Immature natural killer cell (primary cell): Measurements from ENCODE around the gene RPUSD2. TPM values are rescaled to one million over a fixed set of nuclear protein-coding genes. Genes with fewer than 3 reads are reported as not detected.
"Not testable (repeated sequence)": the region's sequence is repeated elsewhere in the genome, so short reads cannot be mapped to it uniquely, and the experiment has no call there.

ENCODE experiments used
- DNase-seq, 3 donors: peaks; one replicate each; pipeline ENCODE4 v3.0.0; 2022; ENCODE audit warnings: mixed read lengths in 1 of 3
- H3K27ac Mint-ChIP-seq, 6 donors: one replicate each; pipeline ENCODE4 v1.8.0; 2020; ENCODE audit warnings: mixed read lengths in 6 of 6, mild to moderate bottlenecking in 5 of 6, inconsistent platforms in 4 of 6, moderate library complexity in 3 of 6
- H3K27me3 Mint-ChIP-seq, 3 donors: one replicate each; pipeline ENCODE4 v1.8.0; 2020 to 2021; ENCODE audit warnings: low read depth in 3 of 3, mild to moderate bottlenecking in 3 of 3, mixed read lengths in 3 of 3, moderate library complexity in 3 of 3, inconsistent platforms in 1 of 3
- H3K36me3 Mint-ChIP-seq, 3 donors: one replicate each; pipeline ENCODE4 v1.8.0; 2020; ENCODE audit warnings: mixed read lengths in 3 of 3, inconsistent platforms in 2 of 3, mild to moderate bottlenecking in 2 of 3
- H3K4me1 Mint-ChIP-seq, 2 donors: one replicate each; pipeline ENCODE4 v1.8.0; 2020; ENCODE audit warnings: inconsistent platforms in 2 of 2, mild to moderate bottlenecking in 2 of 2, mixed read lengths in 2 of 2, moderate library complexity in 1 of 2
- H3K4me3 Mint-ChIP-seq, 5 donors: one replicate each; pipeline ENCODE4 v1.8.0; 2020; ENCODE audit warnings: mild to moderate bottlenecking in 5 of 5, mixed read lengths in 5 of 5, inconsistent platforms in 3 of 5, moderate library complexity in 3 of 5
- H3K9me3 Mint-ChIP-seq, 6 donors: one replicate each; pipeline ENCODE4 v1.8.0; 2020; ENCODE audit warnings: mild to moderate bottlenecking in 6 of 6, mixed read lengths in 6 of 6, inconsistent platforms in 4 of 6, moderate library complexity in 3 of 6
- polyA plus RNA-seq, 3 donors: library from polyadenylated mRNA; unstranded; fragments of 300-500 nt; fragmentation: Illumina TruSeq; gene quantifications; one replicate each; pipeline ENCODE4 v1.2.3, GENCODE V29; 2021

Gene RPUSD2
- polyA plus RNA-seq, 3 donors from 2014 or later = 18.9 to 21.2 (median 19.1) TPM

DNA sequence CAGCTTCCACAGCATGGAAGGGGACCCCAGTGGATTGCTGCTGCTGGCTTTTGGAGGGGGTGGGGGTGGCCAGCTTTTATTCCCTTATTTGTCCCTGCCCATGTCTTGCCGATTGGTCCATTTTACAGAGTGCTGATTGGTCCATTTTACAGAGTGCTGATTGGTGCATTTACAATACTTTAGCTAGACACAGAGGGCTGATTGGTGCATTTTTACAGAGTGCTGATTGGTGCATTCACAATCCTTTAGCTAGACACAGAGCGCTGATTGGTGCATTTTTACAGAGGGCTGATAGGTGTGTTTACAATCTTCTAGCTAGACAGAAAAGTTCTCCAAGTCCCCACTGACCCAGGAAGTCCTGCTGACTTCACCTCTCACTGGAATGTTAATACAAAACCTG is 12.7 kb downstream of the RPUSD2 start:
- H3K36me3 Mint-ChIP-seq, H3K27me3 Mint-ChIP-seq, DNase-seq, H3K9me3 Mint-ChIP-seq, H3K4me1 Mint-ChIP-seq, H3K4me3 Mint-ChIP-seq, H3K27ac Mint-ChIP-seq: not testable (repeated sequence)

GRCh38 chr15:40582726-40583246 is 13.7 kb downstream of the RPUSD2 start:
- H3K4me3 Mint-ChIP-seq = peak overlapping the region in 2 of 5 donors; percentile 0 to 33
- peaks cover 0 to 1% (median 0%) of the 10 kb centered on the region in 6 donors for H3K9me3 Mint-ChIP-seq
- no peaks in the 10 kb centered on the region for H3K36me3 Mint-ChIP-seq
- no peak for DNase-seq
- H3K27me3 Mint-ChIP-seq = peaks cover 0 to 4% (median 0%) of the 10 kb centered on the region in 3 donors
- H3K27ac Mint-ChIP-seq = no peak overlapping the region
- H3K4me1 Mint-ChIP-seq = no peaks in the 10 kb centered on the region

- no peak for DNase-seq
- Mint-ChIP-seq H3K9me3 (peaks cover 0 to 1% (median 0%) of the 10 kb centered on the region in 6 donors), H3K27me3 (peaks cover 0 to 4% (median 0%) of the 10 kb centered on the region in 3 donors), H3K36me3 (no peaks in the 10 kb centered on the region), H3K4me1 (no peaks in the 10 kb centered on the region), H3K27ac (no peak overlapping the region), H3K4me3 (no peak overlapping the region)
Measured at GRCh38 chr15:40584191-40584590, 15.1 kb downstream of the RPUSD2 start.

DNA sequence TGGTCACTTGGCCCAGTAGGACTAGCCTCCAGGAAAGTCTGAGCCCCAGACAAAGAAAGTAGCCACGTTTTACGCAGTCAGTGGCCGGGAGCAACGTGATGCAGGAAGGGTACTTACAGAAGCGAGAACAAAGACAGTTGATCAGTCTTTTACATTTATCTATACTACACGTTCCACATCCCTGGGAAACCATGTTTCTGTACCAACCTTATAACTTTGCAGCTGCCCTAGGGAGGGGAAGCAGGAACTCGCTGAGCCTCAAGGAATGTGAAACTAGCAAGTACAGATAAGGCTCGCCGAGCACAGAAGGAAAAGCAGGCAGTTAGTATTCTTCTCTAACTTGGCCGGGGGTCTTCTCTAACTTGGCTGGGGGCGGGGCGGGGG is 21.6 kb downstream of the RPUSD2 start:
- peaks cover 23 to 40% of the 10 kb centered on the region in 2 donors for H3K4me1 Mint-ChIP-seq
- no peak for DNase-seq
- H3K9me3 Mint-ChIP-seq = no peaks in the 10 kb centered on the region
- peak overlapping the region in 1 of 6 donors; percentile 77 for H3K27ac Mint-ChIP-seq
- no peaks in the 10 kb centered on the region for H3K36me3 Mint-ChIP-seq
- peaks cover 10 to 14% (median 10%) of the 10 kb centered on the region in 3 donors for H3K27me3 Mint-ChIP-seq
- H3K4me3 Mint-ChIP-seq = peak overlapping the region; percentile 77 to 89 (median 83)

GRCh38 chr15:40591389-40591788 is 22.3 kb downstream of the RPUSD2 start:
- DNase-seq = no peak
- H3K27me3 Mint-ChIP-seq = peaks cover 10 to 14% (median 10%) of the 10 kb centered on the region in 3 donors
- peak overlapping the region in 2 of 6 donors; percentile 13 to 51 for H3K27ac Mint-ChIP-seq
- H3K4me1 Mint-ChIP-seq = peaks cover 23 to 40% of the 10 kb centered on the region in 2 donors
- peak overlapping the region in 1 of 5 donors; percentile 11 for H3K4me3 Mint-ChIP-seq
- H3K36me3 Mint-ChIP-seq = no peaks in the 10 kb centered on the region
- no peaks in the 10 kb centered on the region for H3K9me3 Mint-ChIP-seq

DNA sequence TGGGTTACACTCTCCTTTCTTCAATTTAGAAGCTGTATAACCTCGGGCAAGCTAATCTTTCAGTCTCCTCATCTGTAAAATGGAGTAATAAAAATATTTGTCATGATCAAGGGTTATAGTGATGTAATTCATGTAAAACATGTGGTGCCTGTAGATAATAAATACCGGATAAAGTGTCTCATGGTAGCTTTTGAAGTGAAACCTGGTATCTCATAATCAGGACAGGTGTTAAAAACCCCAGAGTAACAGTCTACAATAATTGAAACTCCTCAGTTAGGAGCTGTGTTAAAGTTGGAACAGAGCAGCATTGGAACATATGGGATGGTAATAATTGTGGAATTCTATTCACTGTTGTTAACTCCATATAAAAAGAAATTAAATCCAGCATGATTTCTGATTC is 24.1 kb downstream of the RPUSD2 start:
- Mint-ChIP-seq H3K4me3 (peak overlapping the region; percentile 94 to 100 (median 98)), H3K27ac (peak overlapping the region; percentile 97 to 100 (median 98)), H3K27me3 (peaks cover 10 to 11% (median 10%) of the 10 kb centered on the region in 3 donors), H3K36me3 (no peaks in the 10 kb centered on the region), H3K4me1 (peaks cover 23 to 40% of the 10 kb centered on the region in 2 donors), H3K9me3 (no peaks in the 10 kb centered on the region)
- DNase-seq = no peak

- peak; percentile 92 to 93 (median 92) for DNase-seq
- no peaks in the 10 kb centered on the region for H3K9me3 Mint-ChIP-seq
- H3K4me3 Mint-ChIP-seq = peak within 1 kb of the TSS; percentile 94 to 100 (median 98)
- H3K4me1 Mint-ChIP-seq = peaks cover 23 to 40% of the 10 kb centered on the region in 2 donors
- peaks cover 10 to 11% (median 10%) of the 10 kb centered on the region in 3 donors for H3K27me3 Mint-ChIP-seq
- H3K27ac Mint-ChIP-seq = peak within 1 kb of the TSS; percentile 97 to 100 (median 98)
- H3K36me3 Mint-ChIP-seq = no peaks in the 10 kb centered on the region
Measured at GRCh38 chr15:40593588-40594428, 24.7 kb downstream of the RPUSD2 start, which contains the start of gene KNL1. Gene KNL1 (plus strand): TSS chr15:40594249. CDS start chr15:40602932, 8,683 bp downstream.

- H3K27ac Mint-ChIP-seq = peak overlapping the region; percentile 97 to 100 (median 98)
- no peak for DNase-seq
- no peaks in the 10 kb centered on the region for H3K36me3 Mint-ChIP-seq
- peaks cover 10 to 11% (median 10%) of the 10 kb centered on the region in 3 donors for H3K27me3 Mint-ChIP-seq
- H3K4me1 Mint-ChIP-seq = peaks cover 23 to 39% of the 10 kb centered on the region in 2 donors
- H3K9me3 Mint-ChIP-seq = no peaks in the 10 kb centered on the region
- peak overlapping the region; percentile 94 to 100 (median 98) for H3K4me3 Mint-ChIP-seq
Measured at GRCh38 chr15:40594429-40594836, 25.3 kb downstream of the RPUSD2 start.

- Mint-ChIP-seq H3K4me1 (peaks cover 17 to 31% of the 10 kb centered on the region in 2 donors), H3K36me3 (no peaks in the 10 kb centered on the region), H3K27me3 (peaks cover 10 to 11% (median 10%) of the 10 kb centered on the region in 3 donors), H3K4me3 (peak overlapping the region; percentile 94 to 100 (median 98)), H3K9me3 (no peaks in the 10 kb centered on the region), H3K27ac (peak overlapping the region in 3 of 6 donors; percentile 90 to 100 (median 99))
- no peak for DNase-seq
Measured at GRCh38 chr15:40595219-40595618, 26.1 kb downstream of the RPUSD2 start.

- no peak overlapping the region for H3K4me3 Mint-ChIP-seq
- no peaks in the 10 kb centered on the region for H3K9me3 Mint-ChIP-seq
- DNase-seq = no peak
- peaks cover 11 to 27% of the 10 kb centered on the region in 2 donors for H3K4me1 Mint-ChIP-seq
- H3K36me3 Mint-ChIP-seq = no peaks in the 10 kb centered on the region
- peaks cover 10% of the 10 kb centered on the region in 3 donors for H3K27me3 Mint-ChIP-seq
- H3K27ac Mint-ChIP-seq = no peak overlapping the region
Measured at GRCh38 chr15:40595773-40596172, 26.7 kb downstream of the RPUSD2 start.

GRCh38 chr15:40597024-40597423 is 27.9 kb downstream of the RPUSD2 start:
- H3K36me3 Mint-ChIP-seq = no peaks in the 10 kb centered on the region
- no peak overlapping the region for H3K27ac Mint-ChIP-seq
- H3K9me3 Mint-ChIP-seq = no peaks in the 10 kb centered on the region
- no peak overlapping the region for H3K4me3 Mint-ChIP-seq
- H3K27me3 Mint-ChIP-seq = peaks cover 8 to 11% (median 10%) of the 10 kb centered on the region in 3 donors
- no peak for DNase-seq
- peaks cover 11 to 27% of the 10 kb centered on the region in 2 donors for H3K4me1 Mint-ChIP-seq

DNA sequence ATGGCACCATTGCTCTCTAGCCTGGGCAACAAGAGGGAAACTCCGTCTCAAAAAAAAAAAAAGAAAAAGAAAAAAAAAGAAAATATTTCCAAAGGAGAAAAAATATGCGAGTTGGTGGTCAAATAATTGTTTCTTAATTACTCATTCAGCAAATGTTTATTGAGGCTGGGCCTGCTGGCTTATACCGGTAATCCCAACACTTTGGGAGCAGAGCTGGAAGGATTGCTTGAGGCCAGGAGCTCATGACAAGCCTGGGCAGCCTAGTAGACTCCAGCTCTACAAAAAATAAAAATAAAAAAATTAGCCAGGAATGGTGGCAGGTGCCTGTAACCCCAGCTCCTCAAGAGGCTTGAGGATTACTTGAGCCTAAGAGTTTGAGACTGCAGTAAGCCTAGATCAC is 29.0 kb downstream of the RPUSD2 start:
- Mint-ChIP-seq H3K27ac (no peak overlapping the region), H3K36me3 (no peaks in the 10 kb centered on the region), H3K27me3 (peaks cover 7 to 11% (median 10%) of the 10 kb centered on the region in 3 donors), H3K4me3 (no peak overlapping the region), H3K4me1 (peaks cover 11 to 20% of the 10 kb centered on the region in 2 donors), H3K9me3 (no peaks in the 10 kb centered on the region)
- DNase-seq = no peak

- Mint-ChIP-seq H3K4me1 (peaks cover 9 to 14% of the 10 kb centered on the region in 2 donors), H3K4me3 (no peak overlapping the region), H3K9me3 (no peaks in the 10 kb centered on the region), H3K27me3 (peaks cover 4 to 8% (median 5%) of the 10 kb centered on the region in 3 donors), H3K27ac (no peak overlapping the region), H3K36me3 (no peaks in the 10 kb centered on the region)
- no peak for DNase-seq
Measured at GRCh38 chr15:40598672-40599071, 29.6 kb downstream of the RPUSD2 start.

DNA sequence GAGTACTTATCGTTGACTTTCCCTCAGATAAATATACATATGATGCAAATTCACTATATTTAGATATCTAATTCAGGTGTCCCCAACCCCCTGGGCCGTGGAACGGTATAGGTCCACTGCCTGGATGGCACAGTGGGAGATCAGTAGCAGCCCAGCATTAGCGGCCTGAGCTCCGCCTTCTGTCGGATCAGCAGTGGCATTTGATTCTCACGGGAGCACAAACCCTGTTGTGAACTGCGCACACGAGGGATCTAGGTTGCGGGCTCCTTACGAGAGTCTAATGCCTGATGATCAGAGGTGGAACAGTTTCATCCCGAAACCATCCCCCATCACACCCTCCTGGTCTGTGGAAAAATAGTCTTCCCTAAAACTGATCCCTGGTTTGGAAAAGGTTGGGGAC is 31.9 kb downstream of the RPUSD2 start:
- no peak for DNase-seq
- Mint-ChIP-seq H3K9me3 (no peaks in the 10 kb centered on the region), H3K4me3 (no peak overlapping the region), H3K27me3 (peaks cover 0 to 1% (median 0%) of the 10 kb centered on the region in 3 donors), H3K4me1 (no peaks in the 10 kb centered on the region), H3K27ac (no peak overlapping the region), H3K36me3 (no peaks in the 10 kb centered on the region)
